ENCODE data around the gene UBASH3A.

Gene UBASH3A

GRCh38 chr21:42429856-42430255 lies 26.2 kb downstream of the UBASH3A start:
- no peak for DNase-seq (ENCODE audit: low read depth in 2 of 2)

- DNase-seq (ENCODE audit: low read depth in 2 of 2), result no peak
Observed at GRCh38 chr21:42430521-42430920, 26.8 kb downstream of the UBASH3A start.

- DNase-seq (ENCODE audit: low read depth in 2 of 2), result no peak
Observed at GRCh38 chr21:42431196-42431595, 27.5 kb downstream of the UBASH3A start.

GRCh38 chr21:42432695-42433094 lies 29.0 kb downstream of the UBASH3A start:
- DNase-seq (ENCODE audit: low read depth in 2 of 2), result no peak

GRCh38 chr21:42433946-42434551 lies 30.3 kb downstream of the UBASH3A start:
- DNase-seq (ENCODE audit: low read depth in 2 of 2), result no peak

GRCh38 chr21:42434884-42435283 lies 31.2 kb downstream of the UBASH3A start:
- no peak for DNase-seq (ENCODE audit: low read depth in 2 of 2)

GRCh38 chr21:42435401-42435800 lies 31.7 kb downstream of the UBASH3A start:
- no peak for DNase-seq (ENCODE audit: low read depth in 2 of 2)

- DNase-seq (ENCODE audit: low read depth in 2 of 2), result no peak
Observed at GRCh38 chr21:42435833-42436232, 32.1 kb downstream of the UBASH3A start.

- DNase-seq (ENCODE audit: low read depth in 2 of 2), result no peak
Observed at GRCh38 chr21:42436914-42437313, 33.2 kb downstream of the UBASH3A start.

- DNase-seq (ENCODE audit: low read depth in 2 of 2), result no peak
Observed at GRCh38 chr21:42437786-42438185, 34.1 kb downstream of the UBASH3A start.

- DNase-seq (ENCODE audit: low read depth in 2 of 2), result no peak
Observed at GRCh38 chr21:42438316-42439205, 34.9 kb downstream of the UBASH3A start.

GRCh38 chr21:42439284-42440186 lies 35.8 kb downstream of the UBASH3A start:
- DNase-seq (ENCODE audit: low read depth in 2 of 2), result no peak

GRCh38 chr21:42440187-42440792 lies 36.6 kb downstream of the UBASH3A start:
- no peak for DNase-seq (ENCODE audit: low read depth in 2 of 2)

- no peak for DNase-seq (ENCODE audit: low read depth in 2 of 2)
Observed at GRCh38 chr21:42441963-42442362, 38.3 kb downstream of the UBASH3A start.

- DNase-seq (ENCODE audit: low read depth in 2 of 2), result no peak
Observed at GRCh38 chr21:42443181-42443785, 39.6 kb downstream of the UBASH3A start.

GRCh38 chr21:42443876-42444744 lies 40.4 kb downstream of the UBASH3A start:
- no peak for DNase-seq (ENCODE audit: low read depth in 2 of 2)

- no peak for DNase-seq (ENCODE audit: low read depth in 2 of 2)
Observed at GRCh38 chr21:42444745-42445059, 41.0 kb downstream of the UBASH3A start.

- DNase-seq (ENCODE audit: low read depth in 2 of 2), result no peak
Observed at GRCh38 chr21:42445311-42445710, 41.6 kb downstream of the UBASH3A start.

GRCh38 chr21:42446531-42446930 lies 42.8 kb downstream of the UBASH3A start:
- no peak for DNase-seq (ENCODE audit: low read depth in 2 of 2)

GRCh38 chr21:42447182-42447581 lies 43.5 kb downstream of the UBASH3A start:
- no peak for DNase-seq (ENCODE audit: low read depth in 2 of 2)

- DNase-seq (ENCODE audit: low read depth in 2 of 2), result no peak
Observed at GRCh38 chr21:42447732-42448131, 44.0 kb downstream of the UBASH3A start.

Data from stimulated activated CD8-positive, alpha-beta memory T cell treated with anti-CD3 and anti-CD28 coated beads, Interleukin-2, amount 100 ng/mL, for 1 hour (primary cell).